HEK293 (cell line): Measurements from ENCODE around the gene PATL2.

ENCODE experiments used
- CTCF ChIA-PET: fragments of 350-600 bp; formaldehyde crosslinking; extraction: SDS; loops from one replicate; lab custom pipeline; 2021; ENCODE audit warnings: antibody characterized with exemption; lab: Yijun Ruan, JAX
- POLR2A ChIA-PET: fragments of 300-600 bp; formaldehyde crosslinking; extraction: SDS; loops from one replicate; lab custom pipeline; 2020; ENCODE audit warnings: antibody characterized with exemption, inconsistent platforms; lab: Yijun Ruan, JAX
- H3K27ac ChIP-seq: fragments of 200-500 bp; sonication (Bioruptor generic); 2 replicates; pipeline ENCODE4 v1.5.1; 2014; ENCODE audit warnings: low read depth, low read length, control low read depth, inconsistent platforms; ENCODE audit errors: extremely low read depth
- H3K36me3 ChIP-seq, 2 experiments: fragments of 200-500 bp in 1 of 2; sonication (Bioruptor generic) in 1 of 2; 1 replicate in 1 of 2; 2 replicates in 1 of 2; pipeline ENCODE4 v1.5.1; 2014 to 2017; ENCODE audit warnings: inconsistent platforms in 2 of 2, low read length in 2 of 2; ENCODE audit not compliant: control insufficient read depth in 2 of 2, insufficient read depth in 1 of 2
- H3K4me1 ChIP-seq: fragments of 200-500 bp; sonication (Bioruptor generic); 2 replicates; pipeline ENCODE4 v1.5.1; 2014; ENCODE audit warnings: mild to moderate bottlenecking, low read length, inconsistent platforms; ENCODE audit not compliant: control insufficient read depth, insufficient read depth
- H3K4me3 ChIP-seq: 2 replicates; pipeline ENCODE4 v1.5.1; 2011; ENCODE audit warnings: low read depth, mild to moderate bottlenecking, control low read depth, low read length, moderate library complexity
- H3K9me3 ChIP-seq: fragments of 200-500 bp; sonication (Bioruptor generic); 2 replicates; pipeline ENCODE4 v1.5.1; 2014; ENCODE audit warnings: low read depth, low read length, inconsistent platforms; ENCODE audit not compliant: control insufficient read depth, insufficient read depth
- KLF7 ChIP-seq: fragments of 450-650 bp; formaldehyde crosslinking; IDR thresholded peaks from 2 replicates; pipeline ENCODE4 v1.5.1; 2016; ENCODE audit warnings: missing biosample characterization, missing genetic modification characterization, borderline replicate concordance
- MEIS1 ChIP-seq: sonication (generic); formaldehyde crosslinking; IDR thresholded peaks from 2 replicates; pipeline ENCODE4 v1.8.1; 2022; ENCODE audit warnings: missing genetic modification reagents, mild to moderate bottlenecking, borderline replicate concordance
- SCRT2 ChIP-seq: fragments of 450-650 bp; formaldehyde crosslinking; IDR thresholded peaks from 2 replicates; pipeline ENCODE4 v1.5.1; 2016; ENCODE audit warnings: missing biosample characterization, missing genetic modification characterization
- ZIC2 ChIP-seq: fragments of 450-650 bp; formaldehyde crosslinking; IDR thresholded peaks from 2 replicates; pipeline ENCODE4 v1.5.1; 2016; ENCODE audit warnings: missing biosample characterization, missing genetic modification characterization
- ZNF133 ChIP-seq: fragments of 450-650 bp; formaldehyde crosslinking; IDR thresholded peaks from 2 replicates; pipeline ENCODE4 v1.5.1; 2016; ENCODE audit warnings: missing biosample characterization, missing genetic modification characterization
- ZNF24 ChIP-seq: fragments of 450-650 bp; formaldehyde crosslinking; IDR thresholded peaks from 2 replicates; pipeline ENCODE4 v1.5.1; 2016; ENCODE audit warnings: missing biosample characterization, missing genetic modification characterization
- ZNF341 ChIP-seq: fragments of 450-650 bp; formaldehyde crosslinking; IDR thresholded peaks from 2 replicates; pipeline ENCODE4; 2016; ENCODE audit warnings: low read depth, missing biosample characterization, missing genetic modification characterization
- ZNF354C ChIP-seq: fragments of 450-650 bp; formaldehyde crosslinking; IDR thresholded peaks from 2 replicates; pipeline ENCODE4 v1.5.1; 2016; ENCODE audit warnings: missing biosample characterization, missing genetic modification characterization, low read depth, borderline replicate concordance
- ZNF404 ChIP-seq: fragments of 450-650 bp; formaldehyde crosslinking; IDR thresholded peaks from 2 replicates; pipeline ENCODE4 v1.5.1; 2017; ENCODE audit warnings: missing biosample characterization, missing genetic modification characterization
- ZNF416 ChIP-seq: fragments of 450-650 bp; formaldehyde crosslinking; IDR thresholded peaks from 2 replicates; pipeline ENCODE4 v1.5.1; 2016; ENCODE audit warnings: missing biosample characterization, missing genetic modification characterization
- ZNF48 ChIP-seq: fragments of 450-650 bp; formaldehyde crosslinking; IDR thresholded peaks from 2 replicates; pipeline ENCODE4 v1.5.1; 2016; ENCODE audit warnings: missing biosample characterization, missing genetic modification characterization
- ZNF585B ChIP-seq: fragments of 450-650 bp; formaldehyde crosslinking; IDR thresholded peaks from 2 replicates; pipeline ENCODE4 v1.5.1; 2016; ENCODE audit warnings: missing biosample characterization, missing genetic modification characterization
- ZNF596 ChIP-seq: fragments of 450-650 bp; IDR thresholded peaks from 2 replicates; pipeline ENCODE4 v1.5.0; 2018; ENCODE audit warnings: missing biosample characterization, mild to moderate bottlenecking, missing genetic modification characterization, moderate library complexity
- ZNF677 ChIP-seq: fragments of 450-650 bp; IDR thresholded peaks from 2 replicates; pipeline ENCODE4 v1.5.0; 2018; ENCODE audit warnings: missing biosample characterization, mild to moderate bottlenecking, missing genetic modification characterization, moderate library complexity
- ZNF704 ChIP-seq: fragments of 450-650 bp; formaldehyde crosslinking; IDR thresholded peaks from 2 replicates; pipeline ENCODE4 v1.5.1; 2016; ENCODE audit warnings: missing biosample characterization, missing genetic modification characterization
- TF ChIP-seq, protein P1 (sequence below): fragments of 450-650 bp; formaldehyde crosslinking; IDR thresholded peaks from 2 replicates; pipeline ENCODE4 v1.5.1; 2016; ENCODE audit warnings: missing biosample characterization, missing genetic modification characterization
- TF ChIP-seq, protein P2 (sequence below): fragments of 450-650 bp; formaldehyde crosslinking; IDR thresholded peaks from 2 replicates; pipeline ENCODE4 v1.5.1; 2016; ENCODE audit warnings: missing biosample characterization, missing genetic modification characterization

PATL2 gene

GRCh38 chr15:44710236-44711095 is 657 bp downstream of the PATL2 start (continued):
- TF ChIP-seq ZNF24: peak; percentile 90
- TF ChIP-seq, all 188 proteins: peak for 5

DNA sequence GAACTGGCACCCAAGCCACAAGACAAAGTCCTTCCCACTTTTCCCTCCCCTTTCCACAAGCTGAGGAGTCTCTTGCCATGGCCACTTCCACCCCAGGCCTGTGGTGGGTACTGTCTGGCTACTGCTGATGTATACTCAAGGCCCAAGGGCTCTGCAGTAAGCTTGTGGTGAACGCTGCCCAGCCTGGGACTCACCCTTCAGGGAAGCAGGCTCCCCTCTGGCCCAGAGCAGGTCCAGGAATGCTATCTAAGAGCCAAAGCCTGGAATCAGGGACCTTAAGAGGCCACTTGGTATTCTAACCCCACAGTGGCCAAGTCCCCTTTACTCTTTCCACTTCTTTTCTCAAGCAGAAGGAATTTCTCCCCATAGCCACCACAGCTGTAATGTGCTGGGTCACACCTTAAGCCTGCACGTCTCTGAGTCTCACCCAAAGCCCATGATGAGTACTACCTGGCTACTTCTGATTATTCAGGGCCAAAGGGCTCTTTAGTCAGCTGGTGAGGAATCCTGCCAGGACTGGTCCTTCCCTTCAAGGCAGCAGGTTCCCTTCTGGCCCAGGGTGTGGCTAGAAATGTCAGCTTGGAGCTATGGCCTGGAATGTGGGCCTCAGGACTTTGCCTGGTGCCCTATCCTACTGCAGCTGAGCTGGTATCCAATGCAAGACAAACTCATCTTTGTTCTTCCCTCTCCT is 4.0 kb downstream of the PATL2 start:
- H3K4me1 ChIP-seq: no peaks in the 10 kb centered on the region
- ChIA-PET CTCF (interaction anchor here (1.5 kb wide), 1 partner anchor 44 kb away, joined by 4 read pairs; the partner anchor contains the start of gene SPG11), POLR2A (interaction anchor here (1.0 kb wide), 1 partner anchor 22 kb away, joined by 3 read pairs; no protein-coding TSS in a partner anchor)
- H3K27ac ChIP-seq: no peak overlapping the region
- H3K4me3 ChIP-seq: no peak overlapping the region
- H3K9me3 ChIP-seq: no peaks in the 10 kb centered on the region
- TF ChIP-seq ZNF596 (tag by site-specific recombination): no peak
- no peak for TF ChIP-seq KLF7
- TF ChIP-seq ZNF48 (tag by site-specific recombination): no peak
- TF ChIP-seq, protein P1, sequence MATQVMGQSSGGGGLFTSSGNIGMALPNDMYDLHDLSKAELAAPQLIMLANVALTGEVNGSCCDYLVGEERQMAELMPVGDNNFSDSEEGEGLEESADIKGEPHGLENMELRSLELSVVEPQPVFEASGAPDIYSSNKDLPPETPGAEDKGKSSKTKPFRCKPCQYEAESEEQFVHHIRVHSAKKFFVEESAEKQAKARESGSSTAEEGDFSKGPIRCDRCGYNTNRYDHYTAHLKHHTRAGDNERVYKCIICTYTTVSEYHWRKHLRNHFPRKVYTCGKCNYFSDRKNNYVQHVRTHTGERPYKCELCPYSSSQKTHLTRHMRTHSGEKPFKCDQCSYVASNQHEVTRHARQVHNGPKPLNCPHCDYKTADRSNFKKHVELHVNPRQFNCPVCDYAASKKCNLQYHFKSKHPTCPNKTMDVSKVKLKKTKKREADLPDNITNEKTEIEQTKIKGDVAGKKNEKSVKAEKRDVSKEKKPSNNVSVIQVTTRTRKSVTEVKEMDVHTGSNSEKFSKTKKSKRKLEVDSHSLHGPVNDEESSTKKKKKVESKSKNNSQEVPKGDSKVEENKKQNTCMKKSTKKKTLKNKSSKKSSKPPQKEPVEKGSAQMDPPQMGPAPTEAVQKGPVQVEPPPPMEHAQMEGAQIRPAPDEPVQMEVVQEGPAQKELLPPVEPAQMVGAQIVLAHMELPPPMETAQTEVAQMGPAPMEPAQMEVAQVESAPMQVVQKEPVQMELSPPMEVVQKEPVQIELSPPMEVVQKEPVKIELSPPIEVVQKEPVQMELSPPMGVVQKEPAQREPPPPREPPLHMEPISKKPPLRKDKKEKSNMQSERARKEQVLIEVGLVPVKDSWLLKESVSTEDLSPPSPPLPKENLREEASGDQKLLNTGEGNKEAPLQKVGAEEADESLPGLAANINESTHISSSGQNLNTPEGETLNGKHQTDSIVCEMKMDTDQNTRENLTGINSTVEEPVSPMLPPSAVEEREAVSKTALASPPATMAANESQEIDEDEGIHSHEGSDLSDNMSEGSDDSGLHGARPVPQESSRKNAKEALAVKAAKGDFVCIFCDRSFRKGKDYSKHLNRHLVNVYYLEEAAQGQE (tag by site-specific recombination): no peak
- no peak for TF ChIP-seq ZNF677 (tag by site-specific recombination)
- TF ChIP-seq ZIC2 (tag by site-specific recombination): no peak
- TF ChIP-seq, protein P2, sequence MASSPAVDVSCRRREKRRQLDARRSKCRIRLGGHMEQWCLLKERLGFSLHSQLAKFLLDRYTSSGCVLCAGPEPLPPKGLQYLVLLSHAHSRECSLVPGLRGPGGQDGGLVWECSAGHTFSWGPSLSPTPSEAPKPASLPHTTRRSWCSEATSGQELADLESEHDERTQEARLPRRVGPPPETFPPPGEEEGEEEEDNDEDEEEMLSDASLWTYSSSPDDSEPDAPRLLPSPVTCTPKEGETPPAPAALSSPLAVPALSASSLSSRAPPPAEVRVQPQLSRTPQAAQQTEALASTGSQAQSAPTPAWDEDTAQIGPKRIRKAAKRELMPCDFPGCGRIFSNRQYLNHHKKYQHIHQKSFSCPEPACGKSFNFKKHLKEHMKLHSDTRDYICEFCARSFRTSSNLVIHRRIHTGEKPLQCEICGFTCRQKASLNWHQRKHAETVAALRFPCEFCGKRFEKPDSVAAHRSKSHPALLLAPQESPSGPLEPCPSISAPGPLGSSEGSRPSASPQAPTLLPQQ: no peak
- TF ChIP-seq ZNF341 (tag by site-specific recombination): no peak
- no peak for TF ChIP-seq ZNF704 (tag by site-specific recombination)
- no peak for TF ChIP-seq ZNF404
- no peak for TF ChIP-seq ZNF585B (tag by site-specific recombination)
- TF ChIP-seq ZNF133 (tag by site-specific recombination): no peak
- TF ChIP-seq ZNF416 (tag by site-specific recombination): no peak
- TF ChIP-seq ZNF354C (tag by site-specific recombination): no peak
- no peak for TF ChIP-seq SCRT2 (tag by site-specific recombination)
- no peak for TF ChIP-seq MEIS1 (CRISPR knock-in tag)
- TF ChIP-seq, all 188 proteins: peak for 0
- H3K36me3 ChIP-seq: no peaks in the 10 kb centered on the region
